Endothelial cell (in vitro differentiated cells): ENCODE data around the gene C1QTNF4. TPM values are rescaled to one million over a fixed set of nuclear protein-coding genes. Genes with fewer than 3 reads are reported as not detected.
"Not testable (repeated sequence)": the region's sequence is repeated elsewhere in the genome, so short reads cannot be mapped to it uniquely, and the experiment has no call there.

Experiments
- DNase-seq: peaks from one replicate; pipeline ENCODE4 v3.0.0; 2021; ENCODE audit warnings: low spot score
- H3K27ac Mint-ChIP-seq: one replicate; pipeline ENCODE4 v1.8.0; 2021; ENCODE audit warnings: mixed read lengths, inconsistent platforms; ENCODE audit not compliant: unreplicated experiment
- H3K27me3 Mint-ChIP-seq: one replicate; pipeline ENCODE4 v1.8.0; 2021; ENCODE audit warnings: mild to moderate bottlenecking, moderate library complexity, mixed read lengths, inconsistent platforms; ENCODE audit not compliant: unreplicated experiment
- H3K36me3 Mint-ChIP-seq: one replicate; pipeline ENCODE4 v1.8.0; 2021; ENCODE audit warnings: mild to moderate bottlenecking, low read depth, mixed read lengths, inconsistent platforms; ENCODE audit not compliant: unreplicated experiment
- H3K4me1 Mint-ChIP-seq: one replicate; pipeline ENCODE4 v1.8.0; 2021; ENCODE audit warnings: mild to moderate bottlenecking, mixed read lengths, inconsistent platforms; ENCODE audit not compliant: unreplicated experiment
- H3K4me3 Mint-ChIP-seq: one replicate; pipeline ENCODE4 v1.8.0; 2021; ENCODE audit warnings: mild to moderate bottlenecking, mixed read lengths, inconsistent platforms; ENCODE audit not compliant: unreplicated experiment
- H3K9me3 Mint-ChIP-seq: one replicate; pipeline ENCODE4 v1.8.0; 2021; ENCODE audit warnings: mixed read lengths, inconsistent platforms; ENCODE audit not compliant: unreplicated experiment
- total RNA-seq: library from RNA; stranded (reverse); fragmentation: NEBNext Ultra II Directional; extraction: Animal tissue kit (Norgen Biotek cat#: 25700); gene quantifications from one replicate; pipeline ENCODE4 v1.2.1, GENCODE V29; 2021; ENCODE audit not compliant: unreplicated experiment
- TF ChIP-seq, protein P1 (sequence below): fragments of 200-600 bp; sonication (generic); IDR thresholded peaks from one replicate; pipeline ENCODE4 v1.5.0; 2021; ENCODE audit warnings: antibody characterized with exemption; ENCODE audit not compliant: unreplicated experiment

C1QTNF4 gene
- total RNA-seq, 1 donor from 2014 or later: 50.4 TPM

DNA sequence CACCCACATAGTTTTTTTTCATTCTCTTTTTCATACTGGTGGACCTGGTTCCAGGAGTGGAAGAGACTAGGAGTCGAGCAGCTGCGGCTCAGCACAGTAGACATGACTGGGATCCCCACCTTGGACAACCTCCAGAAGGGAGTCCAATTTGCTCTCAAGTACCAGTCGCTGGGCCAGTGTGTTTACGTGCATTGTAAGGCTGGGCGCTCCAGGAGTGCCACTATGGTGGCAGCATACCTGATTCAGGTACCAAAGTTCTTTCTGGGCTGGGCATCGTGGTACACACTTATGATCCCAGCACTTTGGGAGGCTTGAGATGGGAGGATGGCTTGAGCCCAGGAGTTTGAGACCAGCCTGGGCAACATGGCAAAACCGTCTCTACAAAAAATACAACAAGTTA is 24.6 kb downstream of the C1QTNF4 start:
- TF ChIP-seq, protein P1, sequence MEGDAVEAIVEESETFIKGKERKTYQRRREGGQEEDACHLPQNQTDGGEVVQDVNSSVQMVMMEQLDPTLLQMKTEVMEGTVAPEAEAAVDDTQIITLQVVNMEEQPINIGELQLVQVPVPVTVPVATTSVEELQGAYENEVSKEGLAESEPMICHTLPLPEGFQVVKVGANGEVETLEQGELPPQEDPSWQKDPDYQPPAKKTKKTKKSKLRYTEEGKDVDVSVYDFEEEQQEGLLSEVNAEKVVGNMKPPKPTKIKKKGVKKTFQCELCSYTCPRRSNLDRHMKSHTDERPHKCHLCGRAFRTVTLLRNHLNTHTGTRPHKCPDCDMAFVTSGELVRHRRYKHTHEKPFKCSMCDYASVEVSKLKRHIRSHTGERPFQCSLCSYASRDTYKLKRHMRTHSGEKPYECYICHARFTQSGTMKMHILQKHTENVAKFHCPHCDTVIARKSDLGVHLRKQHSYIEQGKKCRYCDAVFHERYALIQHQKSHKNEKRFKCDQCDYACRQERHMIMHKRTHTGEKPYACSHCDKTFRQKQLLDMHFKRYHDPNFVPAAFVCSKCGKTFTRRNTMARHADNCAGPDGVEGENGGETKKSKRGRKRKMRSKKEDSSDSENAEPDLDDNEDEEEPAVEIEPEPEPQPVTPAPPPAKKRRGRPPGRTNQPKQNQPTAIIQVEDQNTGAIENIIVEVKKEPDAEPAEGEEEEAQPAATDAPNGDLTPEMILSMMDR: no peak
- no peaks in the 10 kb centered on the region for H3K9me3 Mint-ChIP-seq
- peaks cover 20% of the 10 kb centered on the region for H3K36me3 Mint-ChIP-seq
- no peak for DNase-seq
- peaks cover 40% of the 10 kb centered on the region for H3K4me1 Mint-ChIP-seq
- H3K4me3 Mint-ChIP-seq: no peak overlapping the region
- no peaks in the 10 kb centered on the region for H3K27me3 Mint-ChIP-seq
- no peak overlapping the region for H3K27ac Mint-ChIP-seq

DNA sequence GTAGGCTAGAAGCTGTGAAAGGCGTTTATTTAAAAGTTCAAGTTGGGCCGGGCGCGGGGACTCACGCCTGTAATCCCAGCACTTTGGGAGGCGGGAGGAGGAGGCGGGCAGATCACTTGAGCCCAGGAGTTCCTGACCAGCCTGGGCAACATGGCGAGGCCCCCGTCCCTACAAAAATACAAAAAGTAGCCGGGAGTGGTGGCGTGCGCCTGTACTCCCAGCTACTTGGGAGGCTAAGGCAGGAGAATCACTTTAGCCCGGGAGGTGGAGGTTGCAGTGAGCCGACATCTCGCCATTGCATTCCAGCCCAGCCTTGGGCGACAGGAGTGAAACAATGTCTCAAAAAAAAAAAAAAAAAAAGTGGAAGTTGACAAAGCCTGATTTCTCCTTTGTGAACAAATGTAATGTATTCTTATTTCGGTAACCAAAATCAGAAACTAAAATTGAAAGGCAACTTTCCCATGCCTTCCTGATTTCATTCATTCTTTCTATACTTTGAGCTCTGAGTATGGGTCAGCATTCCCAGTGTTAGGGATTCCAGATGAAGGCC is 28.0 kb downstream of the C1QTNF4 start:
- Mint-ChIP-seq H3K27ac (no peak overlapping the region), H3K4me3 (peak overlapping the region; percentile 88), H3K36me3 (peaks cover 5% of the 10 kb centered on the region), H3K27me3 (peaks cover 3% of the 10 kb centered on the region), H3K9me3 (no peaks in the 10 kb centered on the region), H3K4me1 (peaks cover 13% of the 10 kb centered on the region)
- TF ChIP-seq, protein P1: no peak
- no peak for DNase-seq

DNA sequence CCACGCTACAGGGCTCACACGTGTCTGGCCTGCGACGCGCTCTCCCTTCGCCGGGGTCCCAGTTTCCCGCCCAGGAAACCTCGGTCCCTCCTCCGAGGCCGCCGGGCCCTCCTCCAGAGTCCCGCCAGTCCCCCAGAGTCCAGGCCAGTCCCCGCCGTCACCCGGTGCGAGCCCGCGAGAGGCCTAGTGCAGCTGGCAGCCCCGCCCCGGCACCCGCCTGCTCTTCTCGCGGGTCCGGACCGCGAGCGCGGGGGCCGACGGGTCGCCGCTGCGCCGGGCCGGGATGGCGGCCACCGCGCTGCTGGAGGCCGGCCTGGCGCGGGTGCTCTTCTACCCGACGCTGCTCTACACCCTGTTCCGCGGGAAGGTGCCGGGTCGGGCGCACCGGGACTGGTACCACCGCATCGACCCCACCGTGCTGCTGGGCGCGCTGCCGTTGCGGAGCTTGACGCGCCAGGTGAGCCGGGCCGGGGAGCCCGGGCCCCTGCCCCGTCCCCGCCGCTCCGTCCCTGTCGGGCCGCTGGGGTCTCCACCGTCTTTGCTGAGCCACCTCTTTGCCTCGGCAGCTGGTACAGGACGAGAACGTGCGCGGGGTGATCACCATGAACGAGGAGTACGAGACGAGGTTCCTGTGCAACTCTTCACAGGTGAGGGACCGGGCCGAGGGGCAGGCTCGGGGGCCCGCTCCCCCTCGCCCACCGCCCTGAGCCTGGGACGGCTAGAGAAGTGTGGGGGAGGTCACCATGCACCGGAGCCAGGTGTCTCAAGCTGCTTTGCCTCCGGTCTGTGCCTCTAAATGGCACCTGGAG is 28.7 kb downstream of the C1QTNF4 start, which contains the start of gene PTPMT1:
Gene PTPMT1 (plus strand): TSS at position 260 of the 809 bp plus-strand sequence. CDS start 24 bp downstream, at position 284.
- peak; percentile 69 for DNase-seq

DNA sequence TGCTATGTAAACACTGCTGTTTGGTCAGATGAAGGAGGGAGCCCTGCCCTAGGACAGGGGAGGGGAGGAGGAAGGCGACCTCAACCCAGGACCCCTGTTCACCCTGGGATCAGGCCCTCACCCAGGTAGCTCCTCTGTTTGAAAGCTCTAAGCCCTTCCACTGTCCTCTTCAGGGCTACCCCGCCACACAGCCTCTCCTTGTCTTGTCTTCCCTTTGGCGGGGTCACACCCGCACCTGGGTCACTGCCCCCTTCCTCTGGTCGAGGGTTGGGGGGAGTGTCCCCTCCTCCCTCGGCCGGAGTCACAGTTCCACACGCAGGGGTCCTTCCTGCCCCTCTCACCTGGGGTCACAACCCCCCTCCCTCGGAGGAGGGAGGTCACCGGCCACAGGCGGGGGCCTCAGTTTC is 29.3 kb downstream of the C1QTNF4 start:
- H3K36me3 Mint-ChIP-seq: peaks cover 5% of the 10 kb centered on the region
- H3K27ac Mint-ChIP-seq: no peak overlapping the region
- H3K27me3 Mint-ChIP-seq: peaks cover 3% of the 10 kb centered on the region
- peak overlapping the region; percentile 74 for H3K4me3 Mint-ChIP-seq
- H3K9me3 Mint-ChIP-seq: no peaks in the 10 kb centered on the region
- no peak for DNase-seq
- peaks cover 9% of the 10 kb centered on the region for H3K4me1 Mint-ChIP-seq
- TF ChIP-seq, protein P1: no peak

More for the DNA sequence above, 28.7 kb downstream of the C1QTNF4 start, which contains the start of gene PTPMT1:
- Mint-ChIP-seq H3K27ac (no peak within 1 kb of the TSS), H3K9me3 (no peaks in the 10 kb centered on the region), H3K4me1 (peaks cover 9% of the 10 kb centered on the region), H3K27me3 (peaks cover 3% of the 10 kb centered on the region), H3K4me3 (peak within 1 kb of the TSS; percentile 88), H3K36me3 (peaks cover 5% of the 10 kb centered on the region)
- TF ChIP-seq, protein P1: no peak

DNA sequence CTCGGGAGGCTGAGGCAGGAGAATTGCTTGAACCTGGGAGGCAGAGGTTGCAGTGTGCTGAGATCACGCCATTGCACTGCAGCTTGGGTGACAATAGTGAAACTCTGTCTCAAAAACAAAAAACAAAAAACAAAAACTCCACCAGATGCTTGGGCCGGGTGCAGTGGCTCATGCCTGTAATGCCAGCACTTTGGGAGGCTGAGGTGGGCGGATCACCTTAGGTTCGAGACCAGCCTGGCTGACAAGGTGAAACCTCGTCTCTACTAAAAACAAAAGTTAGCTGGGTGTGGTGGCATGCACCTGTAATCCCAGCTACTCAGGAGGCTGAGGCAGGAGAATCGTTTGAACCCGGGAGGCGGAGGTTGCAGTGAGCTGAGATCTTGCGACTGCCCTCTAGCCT is 29.8 kb downstream of the C1QTNF4 start:
- not testable (repeated sequence) for H3K4me3 Mint-ChIP-seq, H3K9me3 Mint-ChIP-seq, H3K27ac Mint-ChIP-seq, H3K4me1 Mint-ChIP-seq, H3K36me3 Mint-ChIP-seq, H3K27me3 Mint-ChIP-seq, DNase-seq

DNA sequence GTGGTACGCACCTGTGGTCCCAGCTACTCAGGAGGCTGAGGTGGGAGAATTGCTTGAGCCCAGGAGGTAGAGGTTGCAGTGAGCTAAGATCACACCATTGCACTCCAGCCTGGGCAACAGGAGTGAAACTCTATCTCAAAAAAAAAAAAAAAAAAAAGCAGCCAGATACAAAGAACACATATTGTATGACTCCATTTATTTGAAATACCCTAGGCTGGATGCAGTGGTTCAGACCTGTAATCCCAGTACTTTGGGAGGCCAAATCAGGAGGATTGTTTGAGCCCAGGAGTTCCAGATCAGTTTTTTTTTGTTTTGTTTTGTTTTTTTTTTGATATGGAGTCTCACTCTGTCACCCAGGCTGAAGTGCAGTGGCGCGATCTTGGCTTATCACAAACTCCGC is 31.8 kb downstream of the C1QTNF4 start:
- not testable (repeated sequence) for H3K9me3 Mint-ChIP-seq, DNase-seq, H3K36me3 Mint-ChIP-seq, H3K4me1 Mint-ChIP-seq, H3K27me3 Mint-ChIP-seq, H3K4me3 Mint-ChIP-seq, H3K27ac Mint-ChIP-seq
